Measurements from ENCODE around the gene SLC6A13.

- no peak for TF ChIP-seq CTCF (IDR thresholded peaks at IDR 0.05)
- TF ChIP-seq EP300 (IDR thresholded peaks at IDR 0.05): no peak
These were observed 20.1 kb downstream of the SLC6A13 start for GRCh38 chr12:242496-242895.
